ENCODE measurements around the gene XPA.
"Not testable (repeated sequence)": the region's sequence is repeated elsewhere in the genome, so short reads cannot be mapped to it uniquely, and the experiment has no call there.

The XPA gene

GRCh38 chr9:97704345-97704677, 7.2 kb upstream of the XPA start:
- in situ Hi-C loops (cut with HindIII; ENCODE audit: low sequenced_read_pairs), result no loop called here

DNA sequence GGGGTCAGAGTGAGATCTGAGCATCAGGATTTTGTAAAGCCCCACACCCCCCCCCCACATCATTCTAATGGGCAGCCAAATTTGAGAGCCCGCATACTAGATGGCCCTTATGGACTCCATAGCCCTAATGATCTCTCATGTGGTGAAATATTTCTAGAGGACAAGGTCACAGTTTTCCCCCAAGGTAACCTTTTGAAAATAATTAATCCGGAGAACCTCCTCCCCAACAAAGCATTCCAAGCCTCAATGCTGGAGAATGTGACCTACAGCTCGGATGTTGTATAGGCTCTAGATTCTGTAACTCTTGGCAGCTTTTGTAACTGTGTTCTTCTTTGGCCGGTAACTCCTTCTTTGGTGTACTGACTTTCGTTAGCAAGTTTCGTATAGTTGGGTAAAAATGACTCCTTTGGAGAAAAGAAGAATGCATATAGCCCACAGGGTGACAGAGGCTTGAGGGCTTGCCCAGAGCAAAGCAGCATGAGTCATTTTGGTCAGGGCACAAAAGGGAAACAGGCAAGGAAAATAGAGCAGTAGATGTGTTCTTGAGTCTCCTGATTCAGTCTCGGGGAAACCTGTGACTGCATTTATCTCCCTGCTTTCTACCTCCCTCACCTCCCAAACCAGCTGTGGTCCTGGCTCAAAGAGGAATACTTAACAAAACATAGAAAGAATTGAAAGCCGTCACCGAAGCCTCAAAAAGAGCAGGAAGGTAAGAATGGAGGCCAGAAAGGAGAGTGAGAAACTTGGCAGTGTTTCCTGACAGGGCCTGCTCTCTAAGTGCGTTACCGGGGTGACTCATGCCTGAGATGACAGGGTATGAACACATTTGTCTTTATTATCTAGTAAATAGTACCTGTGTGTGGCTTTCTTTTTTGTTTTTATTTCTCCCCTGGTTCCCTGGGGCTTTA, 6.6 kb upstream of the XPA start:
- in situ Hi-C loops (cut with HindIII; ENCODE audit: low sequenced_read_pairs), result no loop called here

GRCh38 chr9:97699824-97700223, 2.7 kb upstream of the XPA start:
- in situ Hi-C loops (cut with HindIII; ENCODE audit: low sequenced_read_pairs), result not testable (repeated sequence)

DNA sequence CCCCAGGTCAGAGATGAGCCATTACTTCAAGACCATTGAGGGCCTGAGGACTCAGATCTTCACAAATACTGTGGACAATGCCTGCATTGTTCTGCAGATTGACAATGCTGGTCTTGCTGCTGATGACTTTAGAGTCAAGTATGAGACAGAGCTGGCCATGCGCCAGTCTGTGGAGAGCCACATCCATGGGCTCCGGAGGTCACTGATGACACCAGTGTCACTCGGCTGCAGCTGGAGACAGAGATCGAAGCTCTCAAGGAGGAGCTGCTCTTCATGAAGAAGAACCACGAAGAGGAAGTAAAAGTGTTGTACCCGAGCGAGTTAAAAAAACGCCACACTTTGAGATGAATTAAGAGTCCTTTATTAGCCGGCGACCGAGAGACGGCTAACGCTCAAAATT, 2.1 kb upstream of the XPA start:
- in situ Hi-C loops (cut with HindIII; ENCODE audit: low sequenced_read_pairs), result not testable (repeated sequence)

DNA sequence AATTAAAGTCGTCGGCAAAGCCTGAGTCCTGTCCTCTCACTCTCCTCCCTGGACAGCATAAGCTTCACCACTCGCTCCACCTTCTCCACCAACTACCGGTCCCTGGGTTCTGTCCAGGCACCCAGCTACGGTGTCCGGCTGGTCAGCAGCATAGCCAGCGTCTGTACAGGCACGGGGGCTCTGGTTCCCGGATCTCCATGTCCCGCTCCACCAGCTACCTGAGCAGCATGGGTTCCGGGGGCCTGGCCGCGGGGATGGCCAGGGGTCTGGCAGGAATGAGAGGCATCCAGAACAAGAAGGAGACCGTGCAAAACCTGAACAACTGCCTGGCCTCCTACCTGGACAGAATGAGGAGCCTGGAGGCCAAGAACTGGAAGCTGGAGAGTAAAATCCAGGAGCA, 1.7 kb upstream of the XPA start:
- in situ Hi-C loops (cut with HindIII; ENCODE audit: low sequenced_read_pairs), result no loop called here

DNA sequence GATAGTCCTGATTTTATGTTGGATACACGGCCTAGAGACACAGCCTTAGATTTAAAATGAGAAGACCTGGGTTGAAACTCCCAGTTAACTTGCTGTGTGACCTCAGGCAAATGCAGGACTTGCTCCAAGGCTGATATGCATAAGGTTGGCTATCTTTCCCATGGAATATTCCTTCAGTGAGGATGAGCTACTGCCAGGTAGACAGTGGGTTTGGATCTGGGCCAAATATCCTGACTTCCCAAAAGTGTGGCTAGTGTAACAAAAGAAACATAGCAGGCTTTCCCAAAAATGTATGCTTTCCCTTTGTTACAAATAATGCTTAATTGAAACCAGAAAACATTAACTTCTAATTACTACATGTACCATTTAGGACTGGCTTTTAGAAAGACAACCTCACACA, 697 bp upstream of the XPA start:
- in situ Hi-C loops (cut with HindIII; ENCODE audit: low sequenced_read_pairs), result no loop called here

- in situ Hi-C loops (cut with HindIII; ENCODE audit: low sequenced_read_pairs), result no loop called here
These were observed 941 bp downstream of the XPA start for GRCh38 chr9:97695995-97696802.

GRCh38 chr9:97695390-97695789, 1.8 kb downstream of the XPA start:
- in situ Hi-C loops (cut with HindIII; ENCODE audit: low sequenced_read_pairs), result no loop called here

GRCh38 chr9:97694769-97695168, 2.4 kb downstream of the XPA start:
- in situ Hi-C loops (cut with HindIII; ENCODE audit: low sequenced_read_pairs), result no loop called here

- in situ Hi-C loops (cut with HindIII; ENCODE audit: low sequenced_read_pairs), result no loop called here
These were observed 7.5 kb downstream of the XPA start for GRCh38 chr9:97689401-97690180.

DNA sequence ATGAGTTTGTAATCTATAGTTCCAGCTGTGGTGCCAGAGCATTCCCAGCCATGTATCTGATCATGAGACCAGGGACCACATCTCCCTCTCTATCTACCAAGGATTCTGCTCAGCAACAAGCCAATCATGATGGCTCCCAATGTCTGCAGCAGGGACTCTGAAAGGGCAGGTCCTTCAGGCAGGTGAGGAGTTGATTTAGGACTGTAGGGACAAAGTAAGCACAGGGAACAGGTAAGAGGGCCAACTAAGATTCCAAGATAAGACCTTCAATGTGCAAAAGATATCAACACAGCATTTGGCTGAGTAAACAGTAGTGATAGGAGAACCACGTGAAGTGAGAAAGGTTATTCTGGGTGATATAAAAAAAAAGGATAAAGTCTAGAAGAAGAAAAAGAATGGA, 8.5 kb downstream of the XPA start:
- in situ Hi-C loops (cut with HindIII; ENCODE audit: low sequenced_read_pairs), result no loop called here

DNA sequence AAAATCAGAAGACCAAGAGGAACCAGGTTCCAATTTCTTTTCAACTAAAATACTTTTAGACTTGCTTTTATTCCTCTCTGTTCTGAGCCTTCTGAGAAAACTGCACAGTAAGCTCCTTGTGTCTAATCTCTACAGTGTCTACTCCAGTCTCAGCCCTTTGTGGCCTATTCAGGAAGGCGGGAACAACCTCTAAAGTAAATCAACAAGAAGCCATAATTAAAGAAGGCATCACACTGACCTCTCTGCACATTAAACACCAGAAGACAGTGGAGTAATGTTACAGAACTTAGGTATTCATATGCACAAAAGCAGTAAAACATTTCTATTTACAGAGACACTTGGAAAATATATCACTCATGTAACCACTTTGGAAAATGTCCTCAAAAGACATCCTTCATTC, 14.9 kb downstream of the XPA start:
- in situ Hi-C loops (cut with HindIII; ENCODE audit: low sequenced_read_pairs), result no loop called here

DNA sequence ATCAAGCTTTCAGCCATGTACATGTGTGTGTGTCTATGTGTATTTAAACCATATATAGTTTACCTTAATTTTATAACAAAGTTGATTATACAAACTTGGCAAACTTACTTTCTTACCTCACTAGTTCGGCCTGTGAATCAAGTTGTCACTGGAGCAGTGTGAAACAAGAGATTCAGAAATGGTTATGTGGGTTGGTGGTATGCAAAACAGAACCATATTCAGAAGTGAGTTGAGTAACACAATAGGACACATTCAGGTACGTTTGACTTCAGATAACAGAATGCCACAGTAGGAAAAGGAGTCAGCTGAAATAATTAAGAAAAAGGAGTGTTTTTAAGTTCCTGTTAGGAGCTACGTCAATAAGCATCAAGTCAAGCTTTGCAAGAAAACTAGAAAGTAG, 21.5 kb downstream of the XPA start:
- in situ Hi-C loops (cut with HindIII; ENCODE audit: low sequenced_read_pairs), result no loop called here

DNA sequence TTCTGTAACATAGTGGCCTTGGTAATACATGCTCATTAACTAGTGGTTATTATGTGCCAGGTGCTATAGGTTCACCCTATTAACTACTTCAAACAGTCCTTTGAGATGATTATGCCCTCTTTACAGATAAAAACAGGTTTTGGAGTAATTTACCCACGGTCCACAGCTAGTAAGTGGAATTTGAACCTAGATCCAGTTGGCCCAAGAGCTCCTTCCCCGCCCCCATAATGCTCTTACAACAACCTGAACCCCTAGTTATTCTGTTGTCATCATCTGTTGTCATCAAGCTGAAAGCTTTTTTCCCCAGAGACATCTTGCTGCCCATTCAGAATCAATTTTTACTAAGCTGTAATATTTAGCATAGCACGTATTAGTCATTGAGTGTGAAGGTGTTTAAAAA, 23.2 kb downstream of the XPA start:
- in situ Hi-C loops (cut with HindIII; ENCODE audit: low sequenced_read_pairs), result no loop called here

- in situ Hi-C loops (cut with HindIII; ENCODE audit: low sequenced_read_pairs), result no loop called here
These were observed 24.7 kb downstream of the XPA start for GRCh38 chr9:97672403-97672802.

GRCh38 chr9:97670586-97670985, 26.6 kb downstream of the XPA start:
- in situ Hi-C loops (cut with HindIII; ENCODE audit: low sequenced_read_pairs), result no loop called here

DNA sequence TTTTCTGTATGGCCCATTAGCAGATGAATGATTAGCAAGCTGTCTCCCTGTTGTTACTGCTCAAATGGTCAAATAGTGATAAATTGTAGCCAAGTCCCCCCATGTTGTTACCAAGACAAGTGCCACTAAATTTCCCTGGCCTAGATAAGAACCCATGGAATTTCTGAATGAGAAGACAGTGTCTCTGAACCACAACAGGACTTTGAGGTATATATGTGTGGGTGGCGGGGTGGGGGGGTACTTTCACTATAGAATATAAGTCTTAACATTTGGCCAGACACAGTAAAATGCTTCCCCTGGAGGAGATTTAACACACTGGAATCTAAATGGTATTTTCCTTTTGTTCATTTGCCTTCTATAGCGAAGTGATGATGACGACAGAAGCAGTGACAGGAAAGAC, 28.7 kb downstream of the XPA start:
- in situ Hi-C loops (cut with HindIII; ENCODE audit: low sequenced_read_pairs), result no loop called here

GRCh38 chr9:97666907-97667686, 30.0 kb downstream of the XPA start:
- in situ Hi-C loops (cut with HindIII; ENCODE audit: low sequenced_read_pairs), result no loop called here

- in situ Hi-C loops (cut with HindIII; ENCODE audit: low sequenced_read_pairs), result no loop called here
These were observed 31.4 kb downstream of the XPA start for GRCh38 chr9:97665742-97666141.

DNA sequence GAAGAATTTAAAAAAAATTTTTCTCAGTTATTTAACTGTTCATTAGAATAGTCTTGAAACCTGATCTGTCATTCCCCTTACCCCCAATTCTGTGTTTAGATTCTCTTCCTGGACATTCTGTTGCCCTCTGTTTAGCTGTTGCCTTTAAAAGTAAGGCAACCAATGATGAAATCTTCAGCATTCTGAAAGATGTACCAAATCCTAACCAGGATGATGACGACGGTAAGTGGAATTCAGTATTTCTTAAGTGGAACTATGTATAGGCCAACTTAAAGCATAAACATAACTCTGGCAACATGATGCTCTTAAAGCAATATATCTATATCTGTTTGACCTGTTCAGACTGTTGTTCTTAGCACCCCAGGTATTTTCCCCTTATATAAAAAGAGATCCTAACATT, 36.3 kb downstream of the XPA start:
- in situ Hi-C loops (cut with HindIII; ENCODE audit: low sequenced_read_pairs), result no loop called here

DNA sequence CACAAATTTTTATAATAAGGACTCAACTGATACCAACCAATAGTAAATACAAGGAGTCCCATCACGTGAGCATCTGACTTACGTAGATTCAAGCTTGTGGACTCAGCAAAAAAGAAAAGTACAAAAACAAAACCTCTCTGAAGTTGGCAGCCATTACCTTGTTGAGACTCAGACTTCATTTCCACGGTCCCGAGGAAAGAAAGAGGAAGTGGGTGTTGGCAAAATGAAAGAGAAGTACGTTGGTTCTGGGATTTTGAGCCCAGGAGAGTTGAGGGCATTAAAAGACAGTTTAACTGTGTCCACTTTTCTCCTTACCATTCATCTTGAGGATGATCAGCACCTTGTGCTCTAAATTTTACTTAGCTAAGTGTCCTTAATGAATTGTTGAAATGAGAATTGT, 36.8 kb downstream of the XPA start:
- in situ Hi-C loops (cut with HindIII; ENCODE audit: low sequenced_read_pairs), result no loop called here
